ENCODE data around the gene REPIN1.

DNA sequence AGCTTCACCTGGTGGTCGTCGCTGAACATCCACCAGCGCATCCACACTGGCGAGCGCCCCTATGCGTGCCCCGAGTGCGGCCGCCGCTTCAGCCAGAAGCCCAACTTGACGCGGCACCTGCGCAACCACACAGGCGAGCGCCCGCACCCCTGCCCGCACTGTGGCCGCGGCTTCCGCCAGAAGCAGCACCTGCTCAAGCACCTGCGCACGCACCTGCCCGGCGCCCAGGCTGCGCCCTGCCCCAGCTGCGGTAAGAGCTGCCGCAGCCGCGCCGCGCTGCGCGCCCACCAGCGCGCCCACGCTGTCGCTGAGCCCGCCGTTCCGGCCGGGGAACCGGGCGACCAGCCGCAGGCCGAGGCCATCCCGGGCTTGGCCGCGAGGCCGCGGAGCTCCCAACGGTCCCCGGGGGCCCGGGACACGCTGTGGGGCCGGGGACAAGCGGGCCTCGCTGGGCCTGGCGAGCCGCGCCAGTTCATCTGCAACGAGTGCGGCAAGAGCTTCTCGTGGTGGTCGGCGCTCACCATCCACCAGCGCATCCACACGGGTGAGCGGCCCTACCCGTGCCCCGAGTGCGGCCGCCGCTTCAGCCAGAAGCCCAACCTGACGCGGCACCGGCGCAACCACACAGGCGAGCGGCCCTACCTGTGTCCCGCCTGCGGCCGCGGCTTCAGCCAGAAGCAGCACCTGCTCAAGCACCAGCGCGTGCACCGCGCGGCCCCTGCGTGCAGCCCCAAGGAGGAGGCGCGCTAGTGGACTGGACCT, 28.9 kb downstream of the REPIN1 start:
- TF ChIP-seq, protein P1, sequence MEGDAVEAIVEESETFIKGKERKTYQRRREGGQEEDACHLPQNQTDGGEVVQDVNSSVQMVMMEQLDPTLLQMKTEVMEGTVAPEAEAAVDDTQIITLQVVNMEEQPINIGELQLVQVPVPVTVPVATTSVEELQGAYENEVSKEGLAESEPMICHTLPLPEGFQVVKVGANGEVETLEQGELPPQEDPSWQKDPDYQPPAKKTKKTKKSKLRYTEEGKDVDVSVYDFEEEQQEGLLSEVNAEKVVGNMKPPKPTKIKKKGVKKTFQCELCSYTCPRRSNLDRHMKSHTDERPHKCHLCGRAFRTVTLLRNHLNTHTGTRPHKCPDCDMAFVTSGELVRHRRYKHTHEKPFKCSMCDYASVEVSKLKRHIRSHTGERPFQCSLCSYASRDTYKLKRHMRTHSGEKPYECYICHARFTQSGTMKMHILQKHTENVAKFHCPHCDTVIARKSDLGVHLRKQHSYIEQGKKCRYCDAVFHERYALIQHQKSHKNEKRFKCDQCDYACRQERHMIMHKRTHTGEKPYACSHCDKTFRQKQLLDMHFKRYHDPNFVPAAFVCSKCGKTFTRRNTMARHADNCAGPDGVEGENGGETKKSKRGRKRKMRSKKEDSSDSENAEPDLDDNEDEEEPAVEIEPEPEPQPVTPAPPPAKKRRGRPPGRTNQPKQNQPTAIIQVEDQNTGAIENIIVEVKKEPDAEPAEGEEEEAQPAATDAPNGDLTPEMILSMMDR (IDR thresholded peaks at IDR 0.05; ENCODE audit: low read depth, low read length) = no peak
- no peak for TF ChIP-seq EZH2phosphoT487 (IDR thresholded peaks at IDR 0.05; ENCODE audit: low read depth)

Data from OCI-LY3 (cell line).